Fibroblast of skin of right biceps (primary cell): ENCODE data around the gene SLC4A9.
A peak's percentile ranks its signal among the peaks of the same experiment; 100 is the strongest.
"Not testable (repeated sequence)": the region's sequence is repeated elsewhere in the genome, so short reads cannot be mapped to it uniquely, and the experiment has no call there.

Experiments used
- DNase-seq: peaks from one replicate; pipeline ENCODE4 v3.0.0-alpha.2; 2013

The SLC4A9 gene

GRCh38 chr5:140340605-140341121, 19.3 kb upstream of the SLC4A9 start:
- no peak for DNase-seq

- no peak for DNase-seq
These were observed 18.4 kb upstream of the SLC4A9 start for GRCh38 chr5:140341591-140341990.

- DNase-seq, result peak; percentile 70
These were observed 17.7 kb upstream of the SLC4A9 start for GRCh38 chr5:140342287-140342686.

DNA sequence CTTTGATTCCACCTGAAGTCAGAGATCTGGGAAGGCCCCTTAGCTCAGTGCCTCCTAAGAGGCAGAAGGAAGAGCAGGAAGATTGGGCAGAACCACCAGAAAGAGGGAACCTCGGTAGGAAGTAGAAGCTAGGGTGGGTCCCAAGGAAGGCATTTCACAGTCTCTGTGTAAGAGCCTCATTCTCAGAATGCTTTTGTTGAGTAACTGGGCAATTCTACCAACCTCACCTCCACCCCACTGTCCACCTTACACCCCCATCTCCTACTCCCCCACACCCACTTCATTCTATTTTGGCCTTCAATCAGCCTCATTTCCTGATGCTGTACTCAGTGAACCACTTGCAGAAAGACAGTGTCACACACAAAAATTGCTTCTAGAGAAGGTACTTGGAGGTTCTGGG, 17.1 kb upstream of the SLC4A9 start:
- DNase-seq, result no peak

GRCh38 chr5:140343849-140344248, 16.1 kb upstream of the SLC4A9 start:
- DNase-seq, result not testable (repeated sequence)

DNA sequence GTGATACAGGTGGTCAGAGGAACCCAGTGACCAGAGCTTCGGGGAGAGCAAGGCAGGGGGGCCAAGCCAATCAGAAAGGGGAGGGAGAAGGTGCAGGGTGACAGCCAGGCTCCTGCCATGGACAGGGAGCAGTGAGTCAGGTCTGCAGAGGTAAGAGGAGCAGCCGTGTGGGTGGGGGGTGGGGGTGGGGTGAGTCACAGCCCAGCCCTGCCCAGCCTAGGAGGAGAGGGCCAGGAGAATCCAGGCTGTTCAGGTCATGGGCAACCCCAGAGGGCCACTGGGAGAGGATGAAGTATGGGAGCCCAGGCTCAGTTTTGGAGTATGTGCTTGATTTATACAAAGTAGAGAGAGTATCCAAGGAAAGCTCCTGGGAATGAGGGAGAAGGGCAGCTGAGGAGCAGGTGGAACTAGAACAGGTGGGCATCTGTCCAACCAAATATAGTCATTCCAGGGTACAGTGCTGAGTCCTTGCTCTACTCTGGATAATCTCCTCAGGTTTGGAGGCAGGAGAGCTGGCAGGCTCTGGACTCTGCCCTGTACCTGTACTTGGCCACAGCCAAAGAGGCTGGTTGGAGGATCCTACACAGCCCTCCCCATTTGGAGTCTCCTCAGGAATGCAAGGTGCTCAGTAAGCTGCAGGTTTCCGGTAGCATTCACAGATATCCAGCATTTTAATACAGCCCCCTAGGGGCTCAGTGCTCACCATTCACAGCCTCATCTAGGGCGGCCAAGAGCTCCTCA, 15.1 kb upstream of the SLC4A9 start:
- peak; percentile 46 for DNase-seq

GRCh38 chr5:140345919-140346347, 14.1 kb upstream of the SLC4A9 start:
- DNase-seq, result peak; percentile 66

DNA sequence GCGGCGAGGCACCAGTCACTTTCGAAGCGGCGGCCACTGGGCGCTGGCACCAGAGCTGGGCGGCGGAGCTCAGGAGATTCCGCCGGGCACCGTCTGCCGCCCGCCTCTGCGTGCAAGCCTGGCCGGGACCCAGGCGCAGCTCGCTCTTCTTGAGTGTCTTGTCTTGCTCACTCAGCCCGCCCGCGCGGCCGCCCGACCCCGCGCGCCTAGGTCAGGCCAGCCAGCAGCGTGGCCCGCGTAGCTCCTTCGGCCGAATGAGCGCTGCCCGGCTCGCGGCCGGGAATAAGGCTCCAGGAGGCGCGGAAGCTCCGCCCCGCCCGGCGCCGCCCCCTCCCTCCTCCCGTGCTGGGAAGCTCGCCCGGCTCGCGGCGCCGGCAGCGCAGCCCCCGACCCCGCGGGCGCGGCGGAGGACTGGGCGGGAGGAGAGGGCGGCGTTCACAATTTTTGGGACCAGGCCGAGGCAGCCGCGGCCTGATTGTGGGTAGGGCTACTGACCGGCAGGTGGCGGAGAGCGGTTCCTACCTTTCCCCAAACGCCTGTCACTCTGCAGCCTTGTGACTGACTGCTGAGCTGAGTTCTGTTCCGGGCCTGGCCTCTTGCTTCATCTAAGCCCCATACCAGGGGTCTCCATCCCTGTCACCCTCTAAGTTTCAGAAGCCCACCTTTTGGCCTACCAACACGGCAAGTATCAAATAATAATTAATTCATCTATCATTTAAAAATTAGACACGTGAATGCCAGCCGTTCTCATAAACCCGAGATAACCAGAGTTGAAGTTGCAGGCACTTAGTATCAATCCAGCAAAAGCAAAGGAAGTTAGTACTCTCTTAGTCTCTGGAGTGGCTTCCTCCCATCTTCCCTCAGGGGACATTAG, 13.4 kb upstream of the SLC4A9 start, which contains the start of gene HBEGF:
HBEGF (minus strand) TSS at position 256 of the 874 bp plus-strand sequence. CDS start 275 bp downstream, outside the sequence.
- peak; percentile 70 for DNase-seq

DNA sequence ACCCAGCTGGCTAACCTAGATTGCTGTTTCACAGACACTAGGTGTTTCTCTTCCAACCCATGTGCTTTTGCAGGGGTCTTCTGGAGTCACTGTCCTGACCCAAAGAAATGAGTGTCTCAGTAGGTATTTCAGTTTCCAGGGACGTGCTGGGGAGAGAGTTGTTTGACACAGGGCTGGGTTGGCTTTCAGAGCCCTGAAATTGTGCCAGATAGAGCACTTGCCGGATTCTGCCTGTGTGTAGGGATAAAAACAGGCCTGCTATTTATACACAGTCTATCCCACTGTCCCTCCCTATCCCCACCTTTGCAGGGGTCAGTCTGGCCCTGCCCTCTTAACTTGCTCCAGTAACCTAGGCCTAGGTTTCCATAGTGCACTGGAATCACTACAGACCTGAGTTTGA, 12.6 kb upstream of the SLC4A9 start:
- no peak for DNase-seq

DNA sequence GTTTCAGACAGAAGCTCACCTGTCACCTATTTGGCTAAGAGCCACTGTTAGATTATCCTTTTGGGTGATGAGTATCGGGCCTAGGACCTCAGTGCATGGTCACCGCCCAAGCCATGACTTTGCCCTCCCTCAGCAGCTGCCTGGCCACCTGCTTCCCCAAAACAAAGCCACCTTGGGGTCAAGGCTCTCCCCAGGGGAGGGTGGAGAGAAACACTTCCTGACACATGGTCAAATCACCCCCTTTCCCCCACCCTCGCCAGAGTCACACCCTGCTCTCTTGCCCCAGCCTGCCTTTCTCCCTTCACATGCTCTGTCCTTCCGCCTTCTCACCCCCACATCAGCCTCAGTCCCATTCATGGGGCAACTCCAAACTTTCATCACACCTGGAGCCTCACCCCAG, 11.9 kb upstream of the SLC4A9 start:
- no peak for DNase-seq

DNA sequence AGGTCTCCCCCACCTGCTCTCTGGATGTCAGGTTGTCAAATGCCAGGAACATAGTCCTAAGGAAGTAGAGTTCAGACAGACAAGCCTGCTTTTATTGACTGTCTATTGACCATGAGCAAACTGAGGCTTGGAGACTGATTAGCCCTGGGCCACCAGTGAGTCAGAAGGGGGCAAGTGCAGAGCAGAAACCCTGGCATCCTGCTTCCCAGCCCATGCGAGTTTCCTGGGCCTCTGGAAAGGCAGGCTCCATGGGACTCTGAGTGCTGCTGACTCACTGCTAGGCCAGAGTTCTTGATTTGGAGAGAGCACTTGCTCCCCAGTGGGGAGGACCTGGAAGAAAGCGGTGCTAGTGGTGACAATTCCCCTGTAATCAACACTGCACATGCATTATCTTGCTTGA, 10.8 kb upstream of the SLC4A9 start:
- no peak for DNase-seq

- peak; percentile 72 for DNase-seq
These were observed 8.2 kb upstream of the SLC4A9 start for GRCh38 chr5:140351609-140352334.

- DNase-seq, result no peak
These were observed 4.4 kb upstream of the SLC4A9 start for GRCh38 chr5:140355546-140355945.

- DNase-seq, result no peak
These were observed 2.9 kb upstream of the SLC4A9 start for GRCh38 chr5:140356853-140357725.

- DNase-seq, result peak; percentile 82
These were observed 2.3 kb upstream of the SLC4A9 start for GRCh38 chr5:140357726-140358093.

GRCh38 chr5:140358738-140359310, 1.2 kb upstream of the SLC4A9 start:
- peak; percentile 51 for DNase-seq

GRCh38 chr5:140360681-140361479, 886 bp downstream of the SLC4A9 start:
- no peak for DNase-seq

DNA sequence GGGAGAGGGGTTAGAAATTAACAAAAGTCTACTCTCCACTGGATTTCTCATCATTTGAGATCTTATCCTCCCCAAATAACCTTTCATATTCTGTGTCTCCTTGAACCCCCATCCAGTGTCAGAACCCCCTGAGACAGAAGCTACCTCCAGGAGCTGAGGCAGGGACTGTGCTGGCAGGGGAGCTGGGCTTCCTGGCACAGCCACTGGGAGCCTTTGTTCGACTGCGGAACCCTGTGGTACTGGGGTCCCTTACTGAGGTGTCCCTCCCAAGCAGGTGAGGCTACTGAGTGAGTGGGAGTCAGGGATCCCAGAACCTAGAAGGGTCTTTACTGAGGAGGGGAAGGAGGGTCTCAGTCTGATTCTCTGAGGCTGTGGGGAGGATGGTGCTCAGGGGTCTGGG, 1.9 kb downstream of the SLC4A9 start:
- DNase-seq, result no peak

- DNase-seq, result no peak
These were observed 2.3 kb downstream of the SLC4A9 start for GRCh38 chr5:140362311-140362710.

DNA sequence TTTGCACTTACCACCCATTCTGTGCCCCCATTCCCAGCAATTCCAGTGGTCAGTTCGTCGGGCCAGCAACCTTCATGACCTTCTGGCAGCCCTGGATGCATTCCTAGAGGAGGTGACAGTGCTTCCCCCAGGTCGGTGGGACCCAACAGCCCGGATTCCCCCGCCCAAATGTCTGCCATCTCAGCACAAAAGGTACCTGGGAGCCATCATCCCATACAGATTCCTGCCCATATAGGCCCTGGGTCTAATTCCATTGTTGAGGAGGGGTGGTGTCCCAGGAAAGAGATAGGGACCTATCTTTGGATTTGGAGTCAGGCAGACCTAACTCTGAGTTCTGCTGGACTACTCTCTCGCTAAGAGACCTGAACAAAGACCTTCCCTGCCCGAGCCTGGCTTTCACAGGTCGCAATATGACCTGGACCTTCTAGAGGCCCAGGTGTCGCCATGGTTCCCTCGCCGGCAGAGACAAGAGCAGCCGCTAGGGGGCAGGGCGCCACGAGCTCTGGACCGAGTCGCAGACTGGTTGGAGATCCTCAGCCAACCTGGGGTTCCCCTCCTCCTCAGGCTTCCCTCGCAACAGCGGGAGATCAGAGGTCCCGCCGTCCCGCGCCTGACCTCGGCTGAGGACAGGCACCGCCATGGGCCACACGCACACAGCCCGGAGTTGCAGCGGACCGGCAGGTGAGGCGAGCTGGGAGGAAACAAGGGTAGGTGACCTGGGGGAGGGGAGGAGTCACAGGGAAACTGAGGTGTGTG, 3.1 kb downstream of the SLC4A9 start:
- DNase-seq, result peak; percentile 50
